NCI-H1930 (cell line): ENCODE measurements around the gene PMP22.

Experiments used
- DNase-seq, 2 experiments: peaks; one replicate each; lab custom pipeline; 2025; lab: John Stamatoyannopoulos, UW

Gene PMP22

DNA sequence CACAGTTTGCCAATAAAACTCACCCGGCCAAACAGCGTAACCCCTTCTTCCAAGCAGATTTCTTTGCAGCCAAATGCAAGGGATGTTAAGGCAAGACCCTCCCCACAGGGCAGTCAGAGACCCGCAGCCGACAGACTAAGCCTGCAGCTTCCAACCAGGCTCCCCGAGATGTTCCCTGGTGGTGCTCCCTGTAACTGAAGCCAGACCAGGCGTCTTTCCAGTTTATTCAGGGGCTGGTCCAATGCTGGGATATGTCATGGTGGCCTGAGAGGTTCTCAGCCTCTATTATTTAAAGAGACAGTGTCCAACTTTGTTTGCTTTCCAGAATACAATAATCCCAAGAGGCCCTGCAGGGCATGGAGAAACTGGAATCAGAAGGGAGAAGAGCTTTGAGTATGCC lies at the start of gene PMP22:
PMP22 (minus strand) TSS at position 196 of the 400 bp plus-strand sequence. CDS start 4,599 bp downstream, outside the sequence.
- DNase-seq, result no peak

DNA sequence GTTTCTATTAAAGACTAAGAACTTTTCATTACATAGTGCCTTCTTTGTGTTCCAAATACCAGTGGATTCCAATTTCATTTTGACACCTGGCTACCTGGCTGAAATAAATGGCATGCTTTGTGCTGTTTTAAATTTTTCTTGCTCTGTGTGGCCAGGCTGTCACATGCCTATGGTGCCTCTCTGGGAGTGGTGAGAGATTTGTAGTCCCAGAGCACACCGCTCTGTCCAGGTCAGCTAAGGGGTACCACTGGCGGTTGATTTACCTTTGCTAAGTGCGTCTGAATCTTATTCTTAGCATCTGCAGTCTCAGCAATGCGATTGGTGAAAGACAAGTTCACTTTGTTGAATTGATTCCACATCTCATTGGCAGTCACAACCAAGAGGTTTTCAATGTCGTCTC lies 46.9 kb upstream of the PMP22 start:
- no peak for DNase-seq

DNA sequence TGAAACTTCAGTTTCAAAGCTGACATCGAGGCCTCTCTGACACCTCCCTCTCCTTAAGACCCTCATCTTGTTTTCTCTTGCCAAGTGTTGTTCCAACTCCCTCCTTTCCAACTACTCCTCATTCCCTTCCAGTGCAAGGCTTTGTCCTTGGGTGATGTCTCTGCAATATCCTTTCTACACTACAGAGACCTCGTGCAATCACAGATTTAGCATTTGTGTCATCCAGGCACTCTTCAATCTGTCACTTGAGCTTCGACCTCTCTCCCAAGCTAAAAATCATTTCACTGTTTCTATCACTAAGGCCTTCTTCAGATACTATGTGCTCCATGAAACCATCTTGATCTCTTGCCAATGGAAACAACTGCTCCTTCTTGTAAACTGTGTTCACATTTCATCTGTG lies 44.7 kb upstream of the PMP22 start:
- no peak for DNase-seq

DNA sequence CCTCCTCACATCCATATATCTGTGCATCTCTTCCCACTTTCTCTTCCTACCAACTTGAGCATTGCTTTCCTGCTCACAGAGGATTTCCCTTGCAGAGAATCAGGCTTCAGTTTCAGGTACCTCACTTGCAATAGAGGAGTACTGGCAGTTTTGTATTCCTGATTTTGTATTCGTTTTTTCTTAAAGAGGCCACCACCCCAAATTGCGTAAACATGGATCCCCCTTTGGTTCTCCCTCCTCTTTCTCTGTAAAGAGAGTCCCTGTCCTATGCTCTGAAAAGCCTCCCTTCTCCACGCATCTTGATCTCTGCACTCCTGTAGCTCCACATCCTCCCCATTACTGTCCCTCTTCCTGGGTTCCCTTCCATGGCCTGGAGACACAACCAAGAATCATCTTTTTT lies 44.1 kb upstream of the PMP22 start:
- no peak for DNase-seq

DNA sequence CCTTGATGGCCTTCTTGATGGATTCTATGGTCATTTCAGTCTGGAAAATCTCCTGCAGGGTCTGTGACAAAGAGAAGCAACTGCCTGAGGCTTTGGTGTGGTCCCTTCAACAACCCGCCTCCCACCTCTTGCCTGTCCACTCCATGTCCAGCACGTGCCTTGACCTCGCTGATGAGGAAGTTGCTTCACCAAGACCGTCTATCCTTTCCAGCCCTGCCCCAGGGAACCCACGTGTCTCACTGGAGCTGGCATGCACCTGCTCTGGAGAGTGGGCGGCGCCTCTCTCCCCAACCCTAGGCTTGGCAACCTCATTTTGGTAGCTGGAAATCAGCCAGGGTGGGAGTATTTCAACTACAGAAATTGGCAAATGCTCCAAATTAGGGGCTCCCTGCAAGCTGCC lies 43.6 kb upstream of the PMP22 start:
- no peak for DNase-seq

DNA sequence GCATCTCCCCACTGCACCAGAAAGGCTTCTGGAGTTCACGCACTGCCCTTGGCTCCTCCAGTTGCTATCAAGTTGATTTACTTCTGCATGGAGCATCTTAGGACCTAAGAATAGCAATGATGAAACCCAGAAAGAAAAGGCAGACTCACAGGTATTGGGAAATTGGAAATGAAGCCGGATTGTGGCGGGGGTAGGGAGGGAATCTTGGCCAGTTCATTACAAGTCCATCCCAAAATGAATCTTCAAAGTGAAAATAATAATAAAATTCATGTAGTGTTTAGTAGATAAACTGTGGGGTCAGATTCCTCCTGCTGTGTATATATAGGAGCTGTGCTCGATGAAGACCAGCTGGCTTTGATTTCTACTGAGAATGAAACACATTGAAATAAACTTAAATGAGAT lies 42.6 kb upstream of the PMP22 start:
- no peak for DNase-seq

DNA sequence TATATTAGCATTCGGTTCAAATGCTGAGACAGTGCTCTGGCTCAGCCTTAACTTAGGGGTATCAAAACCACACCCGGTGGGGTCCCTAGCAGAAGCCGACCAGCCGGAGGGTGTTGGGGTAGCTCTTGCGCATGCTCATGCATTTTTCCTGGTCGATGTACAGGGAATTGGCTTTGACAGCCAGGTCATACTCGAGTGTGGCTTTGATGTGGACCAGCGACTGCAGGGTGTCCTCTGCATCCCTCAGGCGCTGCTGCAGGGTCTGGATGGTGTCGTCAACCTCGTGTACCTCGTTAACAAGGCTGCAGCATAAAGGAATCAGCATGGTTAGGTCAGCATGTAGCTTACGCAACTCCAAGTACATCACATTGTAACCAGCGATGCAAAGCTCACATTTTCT lies 38.7 kb upstream of the PMP22 start:
- DNase-seq, result no peak

DNA sequence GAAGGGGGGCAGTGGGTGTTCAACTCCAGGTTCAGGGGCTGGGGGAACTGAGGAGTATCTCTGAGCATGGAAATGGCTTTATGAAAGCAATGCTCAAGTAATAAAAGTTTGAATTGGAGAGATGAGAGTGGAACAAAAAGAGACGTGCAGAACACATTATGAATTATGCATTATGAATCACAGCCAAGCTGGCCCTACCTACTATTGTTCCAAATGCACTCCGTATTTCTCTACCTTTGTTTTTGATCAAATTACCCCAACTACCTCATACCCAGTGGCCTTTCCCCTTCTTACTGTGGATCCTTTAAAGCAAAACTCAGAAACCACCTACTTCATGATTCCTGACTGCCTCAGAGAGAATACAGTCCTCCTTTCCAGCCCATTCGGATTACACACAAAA lies 38.1 kb upstream of the PMP22 start:
- no peak for DNase-seq

DNA sequence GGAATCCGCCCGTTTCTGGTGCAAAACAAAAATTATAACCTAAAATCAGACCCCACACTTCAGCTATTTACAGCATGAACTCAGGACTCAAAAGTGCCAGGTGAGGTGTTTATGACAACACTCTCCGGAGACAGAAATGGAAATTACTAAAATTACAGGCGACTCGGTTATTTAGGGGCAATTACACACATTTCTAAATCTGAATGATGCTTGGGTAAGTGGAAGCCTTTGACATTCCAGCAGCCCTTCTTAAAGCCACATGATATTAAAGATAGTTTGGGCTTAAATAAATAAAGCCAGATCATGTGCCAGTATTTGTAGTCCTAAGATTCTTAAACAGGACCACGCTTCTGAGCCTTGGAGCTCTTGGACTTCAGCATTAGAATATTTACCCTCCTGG lies 36.7 kb upstream of the PMP22 start:
- DNase-seq, result no peak

DNA sequence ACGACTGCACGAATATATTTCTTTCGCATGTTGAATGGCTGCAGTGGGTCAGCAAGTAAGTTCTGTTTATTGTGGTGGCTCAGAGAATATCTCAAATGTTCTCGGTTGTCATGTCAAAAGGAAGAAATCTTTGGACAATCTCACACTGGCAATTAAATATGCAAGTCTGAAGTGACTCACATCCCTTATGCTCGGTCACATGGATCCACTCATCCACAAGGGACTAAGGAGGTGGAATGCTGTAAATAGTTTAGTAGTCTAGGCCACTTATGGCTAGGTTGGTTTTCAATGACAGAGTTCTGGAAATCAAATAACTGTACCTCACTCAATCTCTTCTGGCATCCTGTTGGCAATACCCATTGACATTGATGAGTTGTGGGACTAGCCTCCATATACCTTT lies 33.0 kb upstream of the PMP22 start:
- DNase-seq, result no peak

DNA sequence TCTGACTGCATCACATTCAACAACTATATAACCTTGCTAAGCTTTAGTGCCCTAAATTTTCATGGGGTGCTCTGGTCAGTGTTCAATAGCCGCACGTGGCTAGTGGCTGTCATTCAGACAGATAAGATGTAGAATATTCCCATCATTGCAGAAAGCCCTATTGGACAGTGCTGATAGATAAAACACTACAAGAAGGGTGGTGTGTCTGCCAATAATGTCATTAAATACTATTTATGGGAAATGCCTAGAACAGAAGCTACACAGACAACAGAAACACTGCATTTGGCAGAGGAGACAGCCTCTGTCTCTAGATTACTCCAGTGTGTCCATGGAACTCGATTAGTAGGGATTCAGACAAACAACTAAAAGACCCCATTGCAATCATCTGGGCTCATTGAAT lies 28.4 kb upstream of the PMP22 start:
- DNase-seq, result no peak

DNA sequence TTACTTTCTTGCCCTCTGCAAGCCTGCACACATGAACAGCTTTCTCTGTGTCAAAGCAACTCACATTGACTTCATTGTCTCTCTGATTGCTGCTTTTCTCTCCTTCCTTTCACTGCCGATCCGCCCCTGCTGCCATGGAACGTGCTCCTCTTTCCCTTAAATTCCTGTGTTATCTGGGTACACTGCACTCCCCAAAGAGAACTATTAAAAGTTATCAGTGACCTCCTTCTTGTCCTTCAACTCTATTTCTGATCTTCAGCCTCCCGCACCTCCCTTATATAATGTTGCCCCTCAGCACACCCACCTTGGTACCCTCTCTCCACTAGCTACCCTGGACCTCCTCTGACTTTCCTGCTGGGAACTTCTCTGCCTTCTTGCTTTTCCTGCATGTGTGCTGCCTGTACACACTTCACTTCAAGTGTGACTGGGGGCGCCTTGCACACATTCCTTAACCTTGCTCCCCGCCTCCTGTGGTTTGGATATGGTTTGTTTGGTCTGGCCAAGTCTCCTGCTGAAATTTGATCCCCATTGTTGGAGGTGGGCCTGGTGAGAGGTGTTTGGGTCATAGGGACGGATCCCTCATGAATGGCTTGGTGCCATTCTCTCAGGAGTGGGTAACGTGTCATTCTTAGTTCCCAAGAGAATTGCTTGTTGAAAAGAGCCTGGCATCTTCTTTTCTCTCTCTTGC lies 26.7 kb upstream of the PMP22 start:
- no peak for DNase-seq

DNA sequence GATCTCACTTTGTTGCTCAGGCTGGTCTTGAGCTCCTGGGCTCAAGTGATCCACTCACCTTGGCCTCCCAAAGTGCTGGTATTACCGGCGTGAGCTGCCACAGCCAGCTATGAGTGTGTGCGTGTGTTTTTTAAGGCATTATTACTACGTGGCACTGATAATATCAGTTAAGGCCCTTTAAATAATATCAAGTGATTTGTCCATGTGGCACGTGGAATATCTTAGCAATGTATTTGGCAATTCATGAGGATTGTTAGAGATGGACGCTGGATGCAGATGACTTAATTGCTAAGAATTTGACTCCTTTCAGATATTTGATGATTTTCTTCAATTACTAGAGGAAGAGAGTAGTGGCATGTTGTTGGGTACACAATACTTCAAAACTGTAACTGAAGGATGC lies 25.5 kb upstream of the PMP22 start:
- no peak for DNase-seq

DNA sequence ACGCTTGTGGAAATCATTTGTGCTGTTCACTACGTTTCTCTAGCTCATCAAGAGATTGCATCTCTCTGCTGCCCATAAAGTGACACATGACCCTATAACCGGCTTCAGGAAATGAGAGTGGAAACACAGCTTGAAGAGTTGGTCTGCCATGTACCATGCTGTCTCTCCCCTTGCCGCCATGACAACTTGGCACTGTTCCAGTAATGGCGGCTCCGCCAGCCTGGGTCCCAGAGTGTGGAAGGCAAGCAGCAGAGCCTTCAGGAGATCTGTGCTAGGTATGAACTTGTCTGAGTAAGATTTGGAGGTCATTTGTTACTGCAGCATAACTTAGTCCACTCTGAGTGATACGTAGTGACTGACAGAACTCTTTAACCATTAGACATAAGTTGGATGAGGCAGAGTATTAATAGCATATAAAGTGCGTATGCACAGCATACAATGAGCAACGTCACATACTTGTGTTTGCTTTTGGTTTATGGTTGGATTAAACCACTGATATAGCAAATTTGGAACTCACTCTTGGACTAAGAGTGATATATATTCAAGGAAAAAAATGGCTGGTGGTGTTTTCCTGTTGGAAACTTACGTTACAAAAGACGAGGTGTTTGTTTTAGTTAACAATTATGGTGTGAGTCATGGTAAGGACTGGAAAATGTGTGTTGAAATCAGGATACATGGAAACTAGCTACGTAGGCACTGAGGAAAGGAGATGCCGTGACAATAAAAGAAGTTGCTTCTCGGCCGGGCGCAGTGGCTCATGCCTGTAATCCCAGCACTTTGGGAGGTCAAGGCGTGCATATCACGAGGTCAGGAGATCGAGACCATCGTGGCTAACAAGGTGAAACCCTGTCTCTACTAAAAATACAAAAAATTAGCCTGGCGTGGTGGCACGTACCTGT lies 24.4 kb upstream of the PMP22 start:
- DNase-seq, result no peak

DNA sequence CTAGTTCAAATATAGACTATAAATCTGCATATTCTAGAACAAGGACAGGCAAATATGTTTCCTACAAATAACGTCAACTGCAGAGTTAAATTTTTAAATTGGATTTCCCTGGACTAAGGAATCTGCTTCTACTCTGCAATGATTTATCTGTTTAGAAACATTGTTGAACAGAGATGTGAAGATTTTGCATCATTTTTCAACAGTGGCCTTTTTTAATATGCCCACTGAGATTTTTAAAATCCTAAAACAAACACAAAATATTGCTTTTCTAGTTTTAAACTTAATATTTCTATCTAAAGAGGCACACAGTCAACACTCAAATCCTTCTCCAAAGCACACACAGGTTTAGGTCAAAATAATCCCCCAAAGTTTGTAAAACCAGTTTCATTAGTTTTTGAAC lies 23.7 kb upstream of the PMP22 start:
- no peak for DNase-seq

DNA sequence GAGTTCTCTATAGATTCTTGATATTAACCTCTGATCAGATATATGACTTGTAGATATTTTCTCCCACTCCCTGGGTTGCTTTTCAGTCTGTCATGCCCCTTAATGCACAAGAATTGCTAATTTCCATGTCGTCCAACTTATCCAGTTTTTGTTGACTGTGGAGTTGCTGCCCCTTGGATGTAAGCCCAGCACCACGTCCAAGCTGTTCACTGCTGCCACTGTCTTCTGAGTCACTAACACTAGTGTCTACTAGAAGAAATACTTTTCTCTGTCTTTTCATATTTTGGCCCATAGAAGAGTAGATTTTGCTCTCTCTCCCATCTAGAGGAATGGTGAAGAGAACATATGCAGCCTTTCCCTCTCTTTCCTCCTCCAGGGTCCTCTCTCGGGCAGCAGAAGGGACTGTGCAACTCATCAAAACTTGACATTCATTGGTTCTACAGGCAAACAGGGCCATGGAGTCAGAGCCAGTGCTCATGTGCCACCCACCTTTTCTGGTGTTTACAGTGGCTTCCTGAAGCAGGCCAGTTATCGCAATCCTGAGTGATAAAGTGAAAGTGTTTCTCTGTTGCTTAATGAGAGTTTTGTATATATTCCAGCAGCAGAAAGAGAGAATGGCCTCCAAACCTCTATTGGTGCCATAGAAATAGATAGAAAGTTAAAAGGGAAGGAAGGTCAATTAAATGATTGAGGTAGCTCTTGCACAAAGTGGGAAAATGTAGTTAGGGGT lies 22.6 kb upstream of the PMP22 start:
- no peak for DNase-seq

DNA sequence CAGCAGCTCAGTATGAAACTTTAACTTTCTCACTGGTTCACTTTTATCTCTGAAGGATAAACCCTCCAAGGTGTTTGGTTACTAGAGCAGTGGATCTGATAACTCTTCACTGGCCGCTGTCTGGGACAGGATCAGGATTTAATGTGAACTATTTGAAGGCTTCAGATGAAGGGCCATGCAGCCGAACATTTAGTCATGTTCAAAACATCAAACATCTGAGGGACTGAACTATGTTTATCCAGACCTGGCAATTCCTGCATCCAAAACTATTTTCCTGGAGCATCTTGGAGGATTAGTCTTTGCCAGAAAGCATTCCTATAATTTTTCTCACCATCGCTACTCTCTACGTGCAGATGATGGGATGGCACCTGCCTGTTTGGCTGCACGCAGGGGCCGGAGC lies 20.3 kb upstream of the PMP22 start:
- no peak for DNase-seq

DNA sequence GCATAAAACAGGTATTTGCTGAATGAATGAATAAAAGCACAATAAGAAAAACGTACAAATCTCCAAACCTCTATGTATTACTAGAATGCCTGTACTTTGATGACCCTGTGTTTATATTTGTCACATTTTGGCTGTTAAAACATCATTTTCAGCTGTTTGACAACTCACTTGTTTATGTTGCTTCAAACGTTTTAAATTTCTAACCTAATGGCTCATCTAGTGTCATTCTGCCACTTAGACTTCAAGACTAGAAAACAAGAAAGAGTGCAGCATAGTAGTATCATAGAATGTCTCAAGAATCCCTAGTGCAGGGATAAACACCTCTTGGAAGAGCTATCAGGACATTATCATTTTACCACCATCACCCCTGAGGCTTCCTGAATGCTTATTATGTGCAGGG lies 19.4 kb upstream of the PMP22 start:
- no peak for DNase-seq

DNA sequence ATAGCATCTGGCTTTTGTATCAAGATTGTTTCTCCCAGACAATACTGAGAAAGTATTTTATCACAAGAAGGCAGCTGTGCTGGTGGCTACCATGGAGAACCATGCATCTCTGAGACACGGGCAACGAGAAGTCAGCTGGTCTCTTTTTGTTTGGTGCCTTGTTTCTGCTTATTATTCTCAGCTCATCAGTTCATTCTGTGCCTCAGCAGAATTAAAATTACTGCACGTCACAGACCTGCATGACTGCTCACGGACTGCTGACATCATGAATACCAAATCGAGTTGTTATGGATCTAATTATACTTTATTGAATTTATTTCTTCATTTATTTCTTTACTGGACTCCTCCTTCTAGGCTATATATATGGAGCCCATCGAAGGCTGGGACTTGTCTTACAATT lies 19.0 kb upstream of the PMP22 start:
- DNase-seq, result no peak

DNA sequence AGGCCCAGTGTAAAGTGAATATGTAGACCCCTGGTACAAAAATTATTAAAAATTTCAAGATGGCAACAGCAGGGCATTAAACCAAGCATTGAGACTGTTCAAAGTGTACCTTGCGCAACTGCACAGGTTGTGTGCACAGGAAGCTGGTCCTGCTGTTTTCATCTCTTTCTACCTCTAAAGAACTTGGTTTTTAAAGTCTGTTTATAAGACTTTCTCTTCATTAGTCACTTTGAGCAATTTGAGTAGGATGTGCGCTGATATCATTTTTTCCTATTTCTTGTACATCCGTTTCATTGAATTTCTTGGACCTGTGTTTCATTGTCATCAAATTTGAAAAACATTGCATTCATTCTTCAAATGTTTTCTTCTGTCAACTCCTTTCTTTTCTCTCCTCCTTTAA lies 16.8 kb upstream of the PMP22 start:
- DNase-seq, result no peak

DNA sequence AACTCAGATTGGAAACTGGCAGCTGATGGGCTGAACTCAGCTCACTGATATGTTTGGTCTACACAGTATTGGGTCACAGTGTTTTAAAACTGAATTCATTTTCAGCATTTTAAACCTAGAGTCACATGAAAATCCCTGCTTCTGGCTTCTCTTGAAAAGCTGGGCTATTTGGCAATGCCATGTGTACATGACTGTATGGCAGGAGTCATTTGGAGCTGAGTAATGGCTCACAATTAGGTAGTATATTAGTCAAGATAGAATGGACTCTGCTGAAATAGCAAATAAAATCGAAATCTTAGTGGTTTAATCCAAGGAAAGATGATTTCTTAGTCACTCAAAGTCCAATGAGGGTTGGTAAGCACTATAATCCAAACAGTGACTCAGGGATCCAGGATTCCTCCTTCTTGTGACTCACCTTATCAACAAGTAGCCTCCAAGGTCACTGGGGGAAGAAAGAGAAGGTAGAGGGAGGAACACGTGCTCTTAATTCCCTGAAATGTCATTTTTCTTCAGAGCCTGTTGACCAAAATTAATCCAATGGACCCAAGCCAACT lies 13.9 kb upstream of the PMP22 start:
- no peak for DNase-seq

DNA sequence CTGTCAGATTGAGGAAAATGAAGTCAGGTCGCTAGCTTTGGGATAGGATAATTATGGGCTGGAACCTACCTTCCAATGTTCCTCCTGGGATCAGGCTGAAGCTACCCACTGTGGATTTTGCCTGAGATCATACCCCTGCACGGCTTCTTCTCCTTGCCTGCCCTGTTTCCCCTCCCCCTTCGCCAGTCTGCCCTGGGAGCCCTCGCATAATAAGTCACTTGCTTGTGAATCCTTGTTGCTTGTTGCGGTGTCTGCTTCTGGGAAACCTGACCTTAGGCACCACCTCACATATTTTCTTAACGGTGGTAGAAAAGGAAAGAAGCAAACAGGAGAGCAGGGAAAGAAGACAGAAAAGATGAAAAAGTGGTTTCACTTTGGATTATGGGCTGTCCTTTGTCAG lies 13.3 kb upstream of the PMP22 start:
- no peak for DNase-seq

DNA sequence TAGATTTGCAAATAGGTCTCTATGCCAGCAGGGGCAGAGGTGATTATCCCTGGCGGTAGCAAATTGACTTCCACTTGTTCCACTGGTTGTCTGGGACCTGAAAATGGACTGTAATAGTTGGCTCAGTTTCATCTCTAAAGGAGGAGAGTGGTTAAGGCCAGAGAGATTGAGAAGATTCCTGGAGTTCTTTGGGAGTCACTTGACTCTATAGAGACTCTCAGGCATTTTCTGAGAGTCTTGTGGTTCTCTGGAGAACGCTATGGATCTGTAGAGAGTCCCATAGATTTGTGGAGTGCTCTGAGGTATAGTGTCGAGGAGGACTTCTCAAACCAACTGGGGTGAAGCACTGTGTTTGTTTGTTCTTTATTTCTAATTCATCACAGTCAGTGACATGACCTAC lies 8.9 kb upstream of the PMP22 start:
- no peak for DNase-seq
